ENCODE results near the gene ANK3. TPM values are rescaled to one million over a fixed set of nuclear protein-coding genes. Genes with fewer than 3 reads are reported as not detected.

The ANK3 gene
- total and polyA plus RNA-seq, 2 experiments from 2014 or later: 46.5 to 85.2 TPM

GRCh38 chr10:60400366-60400765 is 10.7 kb upstream of the ANK3 start (continued):
- TF ChIP-seq ZNF462 (CRISPR knock-in tag; IDR thresholded peaks at IDR 0.05): no peak

GRCh38 chr10:60399328-60399727 is 9.7 kb upstream of the ANK3 start:
- ATAC-seq (peak; percentile 53), DNase-seq (ENCODE audit: low spot score) (peak; percentile 10)
- no peaks in the 10 kb centered on the region for H3K36me3 Mint-ChIP-seq (ENCODE audit: low read depth)
- H3K4me1 ChIP-seq (ENCODE audit: insufficient read depth): peaks cover 3% of the 10 kb centered on the region; the same call in 1 of the 2 replicates
- H3K27me3 ChIP-seq (ENCODE audit: insufficient read depth): no peaks in the 10 kb centered on the region
- no peak overlapping the region for H3K4me3 Mint-ChIP-seq
- H4K20me1 ChIP-seq (replicated peaks; ENCODE audit: insufficient read depth): no peaks in the 10 kb centered on the region
- H3K4me2 ChIP-seq: no peak overlapping the region
- peaks cover 1% of the 10 kb centered on the region for H3K27me3 Mint-ChIP-seq (ENCODE audit: insufficient read depth, low read depth, poor library complexity)
- H3K9me3 Mint-ChIP-seq: no peaks in the 10 kb centered on the region
- no peak overlapping the region for H2AFZ ChIP-seq
- H3K9me2 ChIP-seq (ENCODE audit: insufficient read depth): no peaks in the 10 kb centered on the region
- H3K79me2 ChIP-seq (replicated peaks; ENCODE audit: insufficient read depth): no peaks in the 10 kb centered on the region
- no peak overlapping the region for H3K4me3 ChIP-seq
- H3K36me3 ChIP-seq (ENCODE audit: insufficient read depth): no peaks in the 10 kb centered on the region
- H3K27ac ChIP-seq (ENCODE audit: low read depth): no peak overlapping the region
- H3K4me1 Mint-ChIP-seq: peaks cover 5% of the 10 kb centered on the region; the same call in 2 of the 3 replicates
- H3K27ac Mint-ChIP-seq: no peak overlapping the region; the same call in 1 of the 2 replicates
- no peaks in the 10 kb centered on the region for H3F3A ChIP-seq (replicated peaks; ENCODE audit: low read depth)
- TF ChIP-seq ETS1 (IDR thresholded peaks at IDR 0.05) (no peak), CREB1 (CRISPR knock-in tag; IDR thresholded peaks at IDR 0.05; ENCODE audit: low read depth) (no peak), NANOG (IDR thresholded peaks at IDR 0.05; ENCODE audit: borderline replicate concordance) (no peak), CTCF (conservative IDR thresholded peaks at IDR 0.05; ENCODE audit: low read depth in 2 of 2) (no peak), STAT1 (IDR thresholded peaks at IDR 0.05; ENCODE audit: unreplicated experiment) (no peak), JUNB (IDR thresholded peaks at IDR 0.05; ENCODE audit: unreplicated experiment) (no peak), POLR2AphosphoS5 (IDR thresholded peaks at IDR 0.05; ENCODE audit: low read depth) (no peak)

All from GM23338 (cell line).